Left forelimb (tissue), 1 donor: ENCODE measurements around the gene GAS2L2.
"Not testable (repeated sequence)": the region's sequence is repeated elsewhere in the genome, so short reads cannot be mapped to it uniquely, and the experiment has no call there.

Experiments used
- DNase-seq: peaks from one replicate; pipeline ENCODE4 v3.0.0-alpha.2; 2018; ENCODE audit warnings: low spot score

GAS2L2 gene

DNA sequence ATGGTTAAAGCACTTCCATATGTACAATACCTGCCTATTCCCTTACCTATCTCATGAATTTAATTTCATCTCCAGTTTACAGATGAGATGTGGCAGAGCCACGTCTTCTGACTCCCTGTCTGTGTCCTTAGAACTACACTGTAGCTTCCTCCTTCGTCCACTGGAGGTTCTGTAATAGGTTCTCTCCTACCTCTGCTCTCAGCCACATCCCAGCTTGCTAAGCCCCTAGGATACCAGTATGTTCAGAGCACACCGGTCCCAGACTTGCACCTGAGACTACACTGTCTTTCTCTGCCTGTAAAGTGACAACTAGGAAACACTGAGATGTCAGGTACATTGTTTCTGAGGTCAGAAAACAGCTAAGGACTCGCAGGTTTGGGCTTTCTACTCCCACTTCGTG, 25.4 kb downstream of the GAS2L2 start:
- no peak for DNase-seq

DNA sequence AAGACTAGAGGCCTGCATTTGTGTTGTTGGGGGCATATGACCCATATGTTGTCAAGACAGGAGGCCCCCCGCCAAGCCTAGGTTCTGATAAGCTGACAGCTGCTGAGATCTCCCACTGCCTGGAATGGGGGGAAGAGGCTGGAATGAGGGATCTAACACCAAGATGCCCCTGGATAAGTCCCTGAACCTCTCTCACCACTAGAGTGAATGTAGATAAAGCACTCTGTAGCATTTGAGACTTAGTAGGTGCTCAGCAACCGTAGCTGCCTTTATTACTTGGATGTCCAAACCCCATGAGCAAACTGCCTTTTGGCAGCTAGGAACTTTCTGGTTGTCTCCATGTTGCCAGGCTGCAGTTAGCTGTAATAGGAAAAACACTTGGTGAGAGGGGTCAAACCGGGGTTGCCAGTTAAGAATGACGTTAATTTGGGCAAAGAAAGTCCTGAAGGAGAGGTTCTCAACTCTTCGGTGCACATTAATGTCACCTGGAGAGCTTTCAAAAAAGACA, 26.0 kb downstream of the GAS2L2 start:
- DNase-seq: no peak

DNA sequence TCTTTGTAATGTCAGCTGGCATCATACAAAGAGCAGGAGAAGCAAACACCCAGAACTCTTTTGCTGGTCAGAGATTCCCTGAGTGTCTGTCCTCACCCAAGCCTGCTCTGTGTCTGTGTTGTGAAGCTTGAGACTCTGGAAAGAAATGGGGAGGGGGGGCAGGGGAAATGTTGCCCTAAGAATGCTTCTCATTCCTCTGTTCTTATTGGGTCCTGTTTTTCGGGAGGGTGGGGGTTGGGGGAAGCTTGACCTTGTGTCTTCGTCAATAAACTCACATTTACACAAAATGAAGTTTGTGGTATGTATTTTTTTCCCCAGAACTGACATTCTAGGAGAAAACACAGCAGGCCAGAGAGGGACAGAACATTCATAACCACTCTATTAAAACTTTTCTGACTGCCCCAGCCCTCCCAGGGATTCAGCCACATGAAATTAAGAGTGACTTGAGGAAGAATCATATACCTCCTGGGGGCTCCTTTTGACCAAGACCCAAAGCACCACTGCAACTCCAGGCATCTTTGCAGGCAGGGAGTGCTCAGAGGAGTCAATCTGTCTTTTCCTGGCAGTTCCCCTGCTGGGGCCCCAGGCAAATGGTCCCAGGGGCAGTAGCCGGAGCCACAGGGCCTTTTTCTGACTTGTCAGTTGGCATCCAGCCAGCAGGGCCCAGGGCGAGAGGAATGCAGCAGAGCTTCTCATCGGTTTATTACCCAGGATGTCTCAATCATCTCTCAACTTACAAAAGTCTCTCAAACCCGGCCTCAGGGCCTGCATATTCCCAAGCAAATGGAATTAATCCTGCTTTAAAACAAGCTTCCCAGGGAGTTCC, 26.7 kb downstream of the GAS2L2 start:
- DNase-seq: no peak

DNA sequence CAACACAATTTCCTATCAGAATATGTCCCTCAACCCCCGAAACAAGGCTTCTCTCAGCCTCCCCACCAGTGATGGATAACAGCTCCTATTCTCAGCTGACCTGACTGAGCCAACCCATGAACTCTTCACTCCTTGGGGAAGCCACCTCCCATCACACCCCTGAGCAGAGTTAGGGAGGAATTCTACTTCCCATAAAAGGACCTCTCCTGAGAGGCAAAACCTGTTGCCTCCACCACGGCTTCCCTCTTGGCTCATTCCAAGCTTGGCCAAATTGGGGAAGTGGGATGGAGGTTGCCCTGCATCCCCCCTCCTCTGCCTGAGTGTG, 27.3 kb downstream of the GAS2L2 start:
- no peak for DNase-seq

DNA sequence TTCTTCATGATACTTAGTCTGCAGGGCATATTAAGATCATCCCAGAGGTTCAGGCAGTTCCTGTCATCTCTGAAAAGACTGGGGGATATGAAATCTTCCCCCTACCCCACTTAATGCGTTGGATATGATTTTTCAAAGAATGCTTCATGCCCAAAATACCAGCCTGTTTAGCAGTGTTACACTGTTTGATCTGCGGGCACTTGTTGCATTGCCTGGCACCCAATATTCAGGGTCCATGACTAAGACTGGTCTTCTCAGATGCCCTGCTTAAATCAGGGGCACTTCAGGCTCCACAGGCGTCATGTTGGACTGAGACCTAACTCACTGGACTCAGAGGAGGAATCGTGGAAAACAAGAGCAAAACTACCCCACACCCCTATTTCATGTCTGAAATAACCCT, 28.0 kb downstream of the GAS2L2 start:
- DNase-seq: no peak

DNA sequence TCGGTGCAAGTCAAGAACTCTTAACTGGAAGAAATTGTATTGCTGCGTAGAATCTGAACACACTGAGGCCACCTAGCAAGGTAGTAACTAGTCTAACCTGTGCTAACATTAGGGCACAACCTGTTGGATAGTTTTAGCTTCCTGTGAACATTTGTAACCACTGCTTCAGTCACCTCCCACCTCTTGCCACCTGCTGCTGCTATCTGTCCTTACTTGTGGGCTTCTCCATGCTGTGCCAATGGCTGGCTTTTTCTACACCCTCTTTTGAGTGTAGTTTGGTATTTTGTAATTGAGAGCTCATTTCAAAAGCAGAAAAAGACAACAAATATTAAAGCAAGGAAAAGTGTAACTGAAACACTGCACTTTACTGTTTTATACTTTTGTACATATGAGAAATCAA, 29.3 kb downstream of the GAS2L2 start:
- DNase-seq: no peak

DNA sequence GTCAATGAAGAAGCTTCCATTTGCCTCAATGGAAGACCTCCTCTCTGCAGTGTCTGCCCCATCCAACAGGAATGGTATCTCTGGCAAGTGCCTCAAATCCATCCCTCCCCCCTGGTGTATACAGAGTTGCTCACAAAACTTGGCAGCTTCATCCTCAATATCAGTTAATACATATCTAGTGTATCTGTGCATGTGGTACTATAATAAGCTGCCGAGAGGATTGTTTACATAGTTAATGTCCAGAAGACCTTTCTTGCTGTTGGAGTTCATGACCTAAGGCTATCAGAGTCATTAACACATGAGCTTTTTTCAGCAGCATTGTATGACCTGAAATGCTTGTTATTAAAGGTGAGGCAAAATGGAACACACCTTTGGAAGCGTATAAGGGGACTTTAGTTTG, 35.6 kb downstream of the GAS2L2 start:
- DNase-seq: no peak

DNA sequence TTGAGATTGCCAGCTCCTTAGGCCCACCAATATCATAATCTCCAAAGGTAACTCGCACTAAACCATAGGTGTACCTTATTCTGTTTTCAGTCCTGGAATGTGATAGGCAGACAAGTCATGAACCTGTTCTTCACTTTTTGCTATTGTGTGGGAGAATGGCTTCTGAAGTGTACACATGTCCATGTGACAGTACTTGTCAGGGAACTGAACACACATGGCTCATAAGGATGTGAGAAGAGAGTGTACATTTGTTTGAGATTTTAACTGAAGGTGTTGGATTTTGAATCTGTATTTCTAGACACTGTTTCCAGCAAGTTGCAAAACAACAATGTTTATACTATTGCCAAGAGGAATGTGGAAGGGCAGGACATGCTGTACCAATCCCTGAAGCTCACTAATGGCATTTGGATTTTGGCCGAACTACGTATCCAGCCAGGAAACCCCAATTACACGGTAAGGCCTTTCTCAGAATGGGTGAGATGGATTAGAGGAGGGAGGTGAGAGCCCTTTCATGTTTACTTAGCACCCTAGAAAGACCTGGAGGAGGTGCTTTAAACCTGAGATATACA, 36.1 kb downstream of the GAS2L2 start:
- no peak for DNase-seq

DNA sequence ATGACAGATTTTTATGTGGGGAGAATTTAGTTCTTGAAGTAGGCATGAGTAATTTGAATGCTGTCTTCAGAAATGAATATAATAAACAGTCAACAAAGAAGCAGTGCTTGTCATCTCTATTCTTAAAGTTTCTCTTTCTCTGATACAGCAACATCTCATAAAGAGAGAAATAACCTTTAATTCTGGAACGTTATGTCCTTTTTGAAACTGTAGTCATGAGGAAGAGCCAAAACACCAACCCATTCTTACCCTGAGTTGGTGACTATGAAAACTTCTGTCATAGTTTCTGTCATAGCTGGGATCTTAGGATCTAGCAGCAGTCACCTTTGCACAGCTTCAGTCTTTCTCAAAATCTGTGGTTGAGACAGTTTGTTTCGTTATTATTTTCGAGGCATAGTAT, 36.9 kb downstream of the GAS2L2 start:
- DNase-seq: no peak

DNA sequence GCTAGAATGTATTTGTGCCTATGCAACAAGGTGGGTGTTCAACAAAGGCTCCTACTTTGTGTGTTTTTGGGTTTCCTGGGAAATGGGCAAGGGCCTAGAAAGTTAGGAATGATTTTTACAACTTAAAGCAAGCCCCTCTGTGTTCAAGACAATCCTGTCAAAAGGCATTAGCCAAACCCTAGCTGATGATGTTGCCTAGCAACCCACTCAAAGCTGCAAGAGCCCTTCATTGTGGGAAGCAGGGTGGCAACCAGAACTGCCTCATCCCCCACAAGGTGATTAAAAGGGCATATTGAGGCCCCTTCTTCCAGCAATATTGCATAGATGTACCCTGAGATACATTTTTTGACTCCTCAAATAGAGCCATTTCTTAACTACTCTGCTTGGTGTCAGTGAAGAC, 37.6 kb downstream of the GAS2L2 start:
- DNase-seq: no peak

DNA sequence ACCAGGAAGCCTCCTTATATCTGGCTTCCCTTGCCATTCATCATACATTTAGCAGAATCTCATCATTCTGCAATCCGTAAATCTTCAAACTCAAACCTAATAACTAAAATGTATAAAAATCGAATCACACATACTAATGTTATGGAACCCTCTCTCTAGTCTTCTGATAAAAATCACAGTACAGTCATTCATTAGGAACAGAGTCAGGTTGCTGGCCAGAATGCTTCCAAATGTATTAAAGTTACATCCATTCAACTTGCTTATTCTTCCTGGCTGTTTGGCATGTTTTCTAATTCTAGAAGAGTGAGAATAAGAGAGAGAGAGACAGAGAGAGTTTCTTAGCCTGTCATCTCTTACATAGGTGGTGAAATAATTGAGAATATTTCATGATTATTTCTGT, 38.1 kb downstream of the GAS2L2 start:
- no peak for DNase-seq

DNA sequence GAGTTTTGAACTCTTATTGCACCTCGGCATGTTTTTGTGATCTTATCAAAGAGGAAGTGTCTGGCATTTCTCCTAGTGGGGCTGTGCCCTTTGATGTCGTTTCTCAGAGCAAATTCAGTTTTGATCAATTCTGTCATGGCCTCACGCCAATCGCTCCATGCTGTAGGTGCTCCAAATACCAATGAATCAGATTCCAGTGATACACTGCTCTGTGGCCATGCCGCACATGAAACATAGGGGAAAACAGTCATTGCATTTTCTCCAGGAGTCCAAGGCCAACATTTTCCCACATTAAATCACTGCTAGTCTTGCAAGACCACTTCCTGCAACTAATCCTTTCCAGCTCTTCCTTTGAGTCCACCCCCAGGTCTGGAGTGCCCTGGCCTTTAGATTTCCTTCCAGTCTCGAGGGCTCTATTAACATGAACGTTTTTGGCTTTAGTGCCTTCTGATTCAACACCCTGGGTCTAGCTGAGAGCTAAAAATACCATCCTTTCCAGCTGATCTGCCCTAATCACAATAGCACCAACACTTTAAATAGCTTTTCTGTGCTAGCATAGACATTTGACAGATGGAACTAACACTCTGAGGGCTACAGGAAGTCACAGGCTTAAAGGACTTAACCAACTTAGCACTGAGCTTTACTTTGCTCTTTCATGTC, 39.8 kb downstream of the GAS2L2 start:
- DNase-seq: no peak

DNA sequence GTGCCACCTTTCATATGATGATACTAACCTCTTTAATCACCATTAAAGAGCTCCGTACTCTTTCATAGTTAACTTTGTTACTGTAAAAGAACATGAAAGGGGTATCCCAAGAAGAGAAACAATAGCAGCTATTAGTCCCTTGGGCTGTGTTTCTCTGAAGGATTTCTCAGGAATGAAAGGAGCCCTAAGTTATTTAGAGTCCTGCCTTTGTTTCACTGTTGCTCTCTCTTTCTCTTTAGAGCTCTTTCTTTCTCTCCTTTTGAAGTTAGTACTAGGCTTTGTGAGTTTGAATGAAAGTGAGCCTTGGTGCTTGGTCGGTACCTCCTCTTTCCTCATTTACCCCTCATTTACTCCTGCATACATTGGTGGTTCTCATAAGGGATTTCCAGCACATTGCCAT, 42.1 kb downstream of the GAS2L2 start:
- no peak for DNase-seq

DNA sequence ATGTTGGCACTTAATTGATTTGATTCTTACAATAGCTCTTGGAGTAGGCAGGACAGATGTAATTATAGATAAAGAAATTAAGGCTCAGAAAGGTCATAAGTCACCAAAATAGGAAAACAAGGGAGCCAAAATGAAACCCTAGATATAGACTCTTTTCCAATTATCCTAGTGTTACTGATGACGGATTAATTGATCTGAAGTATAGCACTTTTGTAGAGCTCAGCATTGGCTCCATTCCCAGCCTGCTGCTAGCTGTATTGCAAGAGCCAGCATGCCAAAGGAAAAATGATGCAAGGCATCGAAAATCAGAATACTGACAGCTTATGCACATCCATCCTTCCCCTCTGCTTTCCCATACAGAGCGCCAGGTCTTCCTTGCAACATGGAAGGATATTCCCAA, 43.2 kb downstream of the GAS2L2 start:
- no peak for DNase-seq

DNA sequence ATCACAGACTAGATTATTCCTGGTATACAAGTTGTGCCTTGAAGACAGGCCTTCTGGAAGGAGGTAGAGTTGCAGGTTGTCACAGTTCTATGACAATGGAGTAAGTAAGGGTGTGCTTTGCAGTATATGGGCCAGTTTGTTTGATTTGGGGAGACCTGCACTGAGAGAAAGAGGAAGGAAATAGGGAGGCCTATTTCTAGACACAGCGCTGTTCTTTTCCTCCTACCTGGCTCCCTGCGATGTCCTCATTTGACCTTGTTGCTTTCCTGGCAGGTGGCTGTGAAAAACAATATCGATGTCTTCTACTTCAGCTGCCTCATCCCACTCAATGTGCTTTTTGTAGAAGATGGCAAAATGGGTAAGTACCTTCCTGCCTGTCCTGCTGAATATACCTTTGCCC, 44.1 kb downstream of the GAS2L2 start:
- no peak for DNase-seq

DNA sequence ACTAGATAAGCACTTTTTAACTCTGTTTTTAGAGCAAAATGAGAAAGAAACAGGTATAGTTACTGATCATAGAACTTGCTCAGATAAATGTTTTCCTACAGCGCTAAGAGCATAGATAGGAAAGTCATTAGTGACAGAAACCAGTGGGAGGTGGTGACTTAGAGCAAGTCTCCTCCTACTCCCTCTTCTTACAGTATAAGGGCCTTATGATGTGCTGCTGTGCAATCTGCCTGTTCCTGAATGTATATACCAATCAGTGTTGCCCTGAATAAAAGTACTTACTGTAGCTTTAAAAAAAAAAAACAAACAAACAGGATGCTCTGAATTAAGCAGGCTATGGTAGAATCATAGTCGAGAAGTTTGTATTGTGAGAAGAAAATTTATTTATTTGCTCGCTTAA, 44.9 kb downstream of the GAS2L2 start:
- DNase-seq: no peak

DNA sequence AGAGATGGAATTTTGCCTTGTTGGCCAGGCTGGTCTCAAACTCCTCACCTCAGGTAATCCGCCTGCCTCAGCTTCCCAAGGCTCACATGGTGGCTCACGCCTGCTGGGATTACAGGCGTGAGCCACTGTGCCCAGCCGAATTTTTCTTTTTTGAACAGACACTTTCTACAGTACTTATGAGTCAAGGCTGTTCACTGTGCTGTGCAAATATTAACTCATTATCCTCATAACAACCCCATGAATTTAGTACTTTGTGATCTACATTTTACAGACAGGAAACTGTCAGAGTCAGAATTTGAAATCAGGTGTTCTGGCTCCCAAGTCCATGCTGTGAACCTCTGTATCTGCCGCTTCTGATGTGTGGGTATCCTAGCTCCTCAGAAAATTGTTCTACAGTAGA, 47.3 kb downstream of the GAS2L2 start:
- DNase-seq: no peak

DNA sequence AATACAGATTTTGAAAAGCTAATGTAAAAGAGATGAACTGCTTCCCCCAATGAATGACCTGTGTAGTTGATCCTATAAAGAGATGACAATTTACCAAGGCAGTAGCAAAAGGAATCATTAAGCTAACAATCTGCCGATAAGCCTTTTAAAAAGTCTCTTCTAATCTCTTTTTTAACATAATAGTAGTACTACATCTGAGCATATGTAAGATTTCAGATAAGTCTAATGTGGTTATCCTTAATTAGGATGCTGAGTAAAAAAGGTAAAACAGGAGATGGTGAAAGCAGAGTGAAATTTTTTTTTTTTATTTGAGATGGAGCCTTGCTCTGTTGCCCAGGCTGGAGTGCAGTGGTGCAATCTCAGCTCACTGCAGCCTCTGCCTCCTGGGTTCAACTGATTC, 47.8 kb downstream of the GAS2L2 start:
- DNase-seq: no peak

DNA sequence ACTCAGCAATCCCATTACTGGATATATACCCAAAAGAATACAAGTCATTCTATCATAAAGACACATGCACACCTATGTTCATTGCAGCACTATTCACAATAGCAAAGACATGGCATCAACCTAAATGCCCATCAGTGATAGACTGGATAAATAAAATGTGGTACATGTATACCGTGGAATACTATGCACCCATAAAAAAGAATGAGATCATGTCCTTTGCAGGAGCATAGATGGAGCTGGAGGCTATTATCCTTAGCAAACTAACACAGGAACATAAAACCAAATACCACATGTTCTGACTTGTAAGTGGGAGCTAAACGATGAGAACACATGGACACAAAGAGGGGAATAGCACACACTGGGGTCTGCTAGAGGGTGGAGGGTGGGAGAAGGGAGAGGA, 49.7 kb downstream of the GAS2L2 start:
- DNase-seq: not testable (repeated sequence)

DNA sequence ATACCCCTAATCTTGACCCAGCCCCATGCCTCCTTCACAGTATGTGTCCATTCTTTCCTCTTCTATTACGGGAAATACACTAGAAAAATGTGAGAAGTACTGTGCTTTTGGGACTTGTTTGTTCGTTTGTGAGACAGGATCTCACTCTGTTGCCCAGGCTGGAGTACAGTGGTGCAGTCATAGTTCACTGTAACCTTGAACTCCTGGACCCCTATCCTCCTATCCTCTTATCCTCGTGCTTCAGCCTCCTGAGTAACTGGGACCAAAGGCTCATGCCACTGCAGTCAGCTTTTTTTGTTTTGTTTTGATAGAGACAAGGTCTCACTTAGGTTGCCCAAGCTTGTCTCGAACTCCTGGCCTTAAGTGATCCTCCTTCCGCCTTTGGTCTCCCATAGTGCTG, 51.5 kb downstream of the GAS2L2 start:
- no peak for DNase-seq

DNA sequence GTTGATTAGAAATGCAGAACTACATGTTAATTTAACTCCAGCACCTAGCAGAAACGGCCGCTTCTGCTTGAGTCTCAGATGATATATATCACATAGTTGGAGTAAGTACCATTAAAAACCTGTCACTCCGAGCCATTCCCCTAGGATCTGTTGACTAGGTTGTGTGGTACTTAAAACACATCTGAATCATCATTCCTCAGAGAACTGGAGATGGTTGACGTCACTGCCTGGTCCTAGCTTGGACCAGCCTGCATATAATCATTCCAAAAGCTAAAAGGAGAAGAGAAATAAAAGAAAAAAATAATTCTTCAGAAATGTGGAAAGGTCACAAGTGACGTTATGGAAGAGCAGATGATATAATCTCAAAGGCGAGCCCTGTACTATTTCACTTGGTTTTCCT, 52.9 kb downstream of the GAS2L2 start:
- DNase-seq: no peak

DNA sequence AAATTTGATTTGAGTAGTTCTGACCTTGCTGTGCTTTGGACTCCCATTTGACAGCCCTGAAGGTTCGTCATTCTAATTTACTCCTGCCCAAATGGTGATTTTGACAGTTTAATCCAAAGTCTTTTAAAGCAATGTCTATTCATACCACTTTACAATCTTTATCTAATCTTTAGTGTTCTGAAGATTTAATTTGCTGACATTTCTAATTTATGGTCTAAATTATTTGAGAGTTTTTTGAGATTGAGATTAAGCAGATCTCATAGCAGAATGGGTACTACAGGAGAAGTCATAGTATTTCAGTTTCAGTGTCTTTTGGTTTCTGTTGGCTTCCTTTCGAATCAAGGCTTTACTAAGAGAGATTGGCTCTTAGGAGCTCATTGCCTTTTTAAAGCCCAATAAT, 54.2 kb downstream of the GAS2L2 start:
- no peak for DNase-seq

DNA sequence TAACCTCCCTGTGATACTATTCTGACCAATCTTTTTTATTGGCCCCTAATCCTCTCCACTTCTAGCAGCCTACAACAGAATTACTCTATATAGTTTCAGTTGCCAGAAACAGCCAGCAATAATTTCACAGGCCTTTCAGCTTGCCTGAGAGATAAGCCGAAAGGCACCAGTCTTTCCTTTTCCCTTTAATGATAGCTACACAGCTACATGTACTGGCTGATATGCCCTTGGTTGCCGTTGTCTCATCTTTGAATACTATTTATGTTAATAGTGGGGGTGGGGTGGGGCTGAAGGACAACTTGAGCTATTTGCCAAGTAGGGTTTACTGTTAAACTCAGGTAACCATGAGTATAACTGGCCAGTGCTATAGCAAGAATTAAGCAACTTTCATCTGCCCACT, 57.4 kb downstream of the GAS2L2 start:
- no peak for DNase-seq

DNA sequence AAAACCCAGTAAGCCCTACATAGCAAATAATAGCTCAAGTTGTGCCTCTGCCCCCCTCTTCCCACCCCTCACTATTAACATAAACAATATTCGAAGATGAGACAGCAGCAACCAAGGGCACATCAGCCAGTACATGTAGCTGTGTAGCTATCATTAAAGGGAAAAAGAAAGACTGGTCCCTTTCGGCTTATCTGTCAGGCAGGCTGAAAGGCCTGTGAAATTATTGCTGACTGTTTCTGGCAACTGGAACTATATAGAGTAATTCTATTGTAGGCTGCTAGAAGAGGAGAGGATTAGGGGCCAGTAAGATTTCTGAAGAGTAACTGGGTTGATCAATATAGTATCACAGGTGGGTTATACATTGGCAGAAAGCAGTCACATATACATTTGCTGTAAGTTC, 58.1 kb downstream of the GAS2L2 start:
- no peak for DNase-seq
